HepG2 (cell line): Measurements from ENCODE around the gene LCE4A. TPM values are rescaled to one million over a fixed set of nuclear protein-coding genes. Genes with fewer than 3 reads are reported as not detected.

Source experiments
- ATAC-seq: fragments of 200-7000 bp; cut with Tn5 transposase; 3 replicates; pipeline ENCODE4 v1.9.1; 2020; ENCODE audit warnings: mild to moderate bottlenecking, moderate library complexity
- BruUV-seq: library from RNA; stranded (reverse); fragments of 400-500 nt; replicated peaks from 2 replicates; lab custom pipeline; 2021; lab: Mats Ljungman, UMichigan
- CTCF ChIA-PET: fragments of 300-600 bp; formaldehyde crosslinking; extraction: SDS; loops from one replicate; lab custom pipeline; 2021; ENCODE audit warnings: low total read pairs, inconsistent platforms, low intra/inter-chr PET ratio; lab: Yijun Ruan, JAX
- POLR2A ChIA-PET: fragments of 350-600 bp; sonication (Branson Sonifier 250); formaldehyde crosslinking; loops from one replicate; lab custom pipeline; 2020; ENCODE audit warnings: antibody characterized with exemption, inconsistent platforms; lab: Yijun Ruan, JAX
- DNase-seq: peaks from one replicate; pipeline ENCODE4 v3.0.0-alpha.2; 2015; ENCODE audit warnings: low spot score
- FAIRE-seq: peaks from 3 replicates; lab custom pipeline; 2011; peaks lifted over from hg19 to GRCh38; lab: Jason Lieb, UNC
- H2AFZ ChIP-seq: one replicate; pipeline ENCODE4 v1.6.1; 2011; ENCODE audit warnings: low read length, inconsistent platforms
- H3K27ac ChIP-seq: fragments of 300-600 bp; 3 replicates; pipeline ENCODE4 v1.8.0; 2011; ENCODE audit warnings: mixed run types, mild to moderate bottlenecking, mixed read lengths, low read length, inconsistent platforms; ENCODE audit not compliant: insufficient read depth; ENCODE audit errors: extremely low read length
- H3K27me3 ChIP-seq, 2 experiments: fragments of 200-600 bp in 1 of 2; 2 replicates in 1 of 2; 3 replicates in 1 of 2; pipeline versions ENCODE4 v1.6.0 to v1.8.0; 2011; ENCODE audit warnings: low read length in 2 of 2, mild to moderate bottlenecking in 2 of 2, moderate library complexity in 2 of 2, inconsistent platforms in 1 of 2; ENCODE audit not compliant: insufficient read depth in 2 of 2, control insufficient read depth in 1 of 2
- H3K36me3 ChIP-seq, 2 experiments: fragments of 200-600 bp in 1 of 2; replicated peaks in 1 of 2; 2 replicates in 1 of 2; 3 replicates in 1 of 2; pipeline versions ENCODE4 v1.5.1 to v1.8.0; 2011; ENCODE audit warnings: low read length in 2 of 2, inconsistent platforms in 1 of 2; ENCODE audit not compliant: insufficient read depth in 2 of 2, control insufficient read depth in 1 of 2
- H3K4me1 ChIP-seq: 2 replicates; pipeline ENCODE4 v1.5.1; 2012; ENCODE audit warnings: low read length, inconsistent platforms; ENCODE audit not compliant: insufficient read depth
- H3K4me2 ChIP-seq: 2 replicates; pipeline ENCODE4 v1.6.0; 2011; ENCODE audit warnings: low read depth, low read length, inconsistent platforms
- H3K4me3 ChIP-seq, 3 experiments: fragments of 200-600 bp in 1 of 3; sonication (generic), shearing (Covaris generic) in 1 of 3; replicated peaks in 1 of 3; 2 replicates each; pipeline ENCODE4 v1.5.1; 2011 to 2016; ENCODE audit warnings: low read length in 3 of 3, inconsistent platforms in 2 of 3, low read depth in 2 of 3, mild to moderate bottlenecking in 2 of 3, control low read depth in 1 of 3, mixed read lengths in 1 of 3; ENCODE audit not compliant: insufficient read depth in 1 of 3
- H3K79me2 ChIP-seq: one replicate; pipeline ENCODE4 v1.6.1; 2011; ENCODE audit warnings: low read length, inconsistent platforms; ENCODE audit not compliant: insufficient read depth
- H3K9ac ChIP-seq: 2 replicates; pipeline ENCODE4 v1.6.0; 2011; ENCODE audit warnings: mild to moderate bottlenecking, low read depth, low read length, inconsistent platforms; ENCODE audit not compliant: insufficient read depth
- H3K9me3 ChIP-seq: 2 replicates; pipeline ENCODE4 v1.5.1; 2012; ENCODE audit warnings: mild to moderate bottlenecking, low read length
- H4K20me1 ChIP-seq: 2 replicates; pipeline ENCODE4 v1.6.0; 2011; ENCODE audit warnings: inconsistent platforms, mild to moderate bottlenecking, low read length, moderate library complexity; ENCODE audit not compliant: insufficient read depth
- CREB1 ChIP-seq, 2 experiments: fragments of 450-650 bp in 1 of 2; IDR thresholded peaks; 2 replicates each; pipeline ENCODE4 v1.6.1; 2016 to 2017; ENCODE audit warnings: control low read depth in 1 of 2, mild to moderate bottlenecking in 1 of 2, missing compliant biosample characterization in 1 of 2, missing genetic modification characterization in 1 of 2
- EEA1 ChIP-seq: sonication (generic); formaldehyde crosslinking; IDR thresholded peaks from 2 replicates; pipeline ENCODE4 v1.5.1; 2020; ENCODE audit warnings: mild to moderate bottlenecking, missing genetic modification reagents, borderline replicate concordance
- ISL2 ChIP-seq: sonication (generic); formaldehyde crosslinking; IDR thresholded peaks from 2 replicates; pipeline ENCODE4 v1.5.0; 2020; ENCODE audit warnings: missing genetic modification reagents
- KLF15 ChIP-seq: sonication (generic); formaldehyde crosslinking; IDR thresholded peaks from 2 replicates; pipeline ENCODE4 v1.8.1; 2023; ENCODE audit warnings: borderline replicate concordance, mild to moderate bottlenecking, inconsistent platforms, missing genetic modification reagents, mixed read lengths
- MIER2 ChIP-seq: IDR thresholded peaks from 2 replicates; pipeline ENCODE4 v1.6.1; 2016; ENCODE audit warnings: missing biosample characterization, missing genetic modification reagents
- NFKB2 ChIP-seq: sonication (generic); formaldehyde crosslinking; IDR thresholded peaks from 2 replicates; pipeline ENCODE4 v1.4.0; 2020; ENCODE audit warnings: missing genetic modification reagents, borderline replicate concordance
- TMF1 ChIP-seq: sonication (generic); formaldehyde crosslinking; IDR thresholded peaks from 2 replicates; pipeline ENCODE4 v1.8.1; 2022; ENCODE audit warnings: low read depth, missing genetic modification reagents
- ZBTB38 ChIP-seq: sonication (generic); formaldehyde crosslinking; IDR thresholded peaks from 2 replicates; pipeline ENCODE4 v1.5.1; 2020; ENCODE audit warnings: mild to moderate bottlenecking, missing genetic modification reagents
- ZNF484 ChIP-seq: sonication (generic); formaldehyde crosslinking; IDR thresholded peaks from 2 replicates; pipeline ENCODE4 v1.5.1; 2020; ENCODE audit warnings: mild to moderate bottlenecking, low read depth, missing genetic modification reagents, borderline replicate concordance
- ZNF614 ChIP-seq: IDR thresholded peaks from 2 replicates; pipeline ENCODE4 v1.6.1; 2018; ENCODE audit warnings: missing biosample characterization, missing genetic modification reagents, inconsistent platforms, borderline replicate concordance
- ZNF7 ChIP-seq: IDR thresholded peaks from 2 replicates; pipeline ENCODE4 v1.6.1; 2016; ENCODE audit warnings: missing biosample characterization, missing genetic modification reagents
- ZSCAN25 ChIP-seq: sonication (generic); formaldehyde crosslinking; IDR thresholded peaks from 2 replicates; pipeline ENCODE4 v1.8.0; 2022; ENCODE audit warnings: mild to moderate bottlenecking, missing genetic modification reagents
- WGBS: methylation state at CpG from one replicate; pipeline ENCODE4 v1.1.6; 2017; ENCODE audit warnings: low lambda C conversion rate; 5-methylcytosine and 5-hydroxymethylcytosine counted together
- in situ Hi-C: cut with HindIII; loops from 2 replicates; pipeline ENCODE4 v1.10.0; 2017; ENCODE audit warnings: low pct_unique_long_range_greater_than_20kb; ENCODE audit not compliant: extremely low pct_ligation_motif_present
- intact Hi-C: fragments of 100-400 bp; cut with micrococcal nuclease; formaldehyde crosslinking; loops from one replicate; pipeline ENCODE4 v1.10.0; 2022; ENCODE audit not compliant: unreplicated experiment
- polyA plus RNA-seq, 8 experiments: library from polyadenylated mRNA; depleted of rRNA in 3 of 8; stranded (reverse) in 7 of 8; unstranded in 1 of 8; fragments of >200 nt; fragmentation: Illumina TruSeq in 4 of 8; extraction: Trizol in 4 of 8; gene quantifications; 2 replicates each; pipeline versions ENCODE4 v1.2.1 to v1.2.3, GENCODE V29; 2011 to 2016; ENCODE audit warnings: low read depth in 4 of 8, missing spikeins in 1 of 8, mixed read lengths in 1 of 8; ENCODE audit not compliant: insufficient read depth in 1 of 8
- total RNA-seq, 5 experiments: library from RNA; depleted of rRNA; stranded (reverse); fragments of >200 nt; fragmentation: Illumina TruSeq; extraction: Trizol; gene quantifications; 2 replicates each; pipeline ENCODE4 v1.2.3, GENCODE V29; 2016; ENCODE audit warnings: low read depth in 1 of 5
- TF ChIP-seq, protein P1 (sequence below): sonication (generic); formaldehyde crosslinking; IDR thresholded peaks from 2 replicates; pipeline ENCODE4 v1.4.0; 2020; ENCODE audit warnings: mild to moderate bottlenecking, missing genetic modification reagents
- TF ChIP-seq, protein P2 (sequence below): sonication (generic); formaldehyde crosslinking; IDR thresholded peaks from 2 replicates; pipeline ENCODE4 v1.5.1; 2020; ENCODE audit warnings: mild to moderate bottlenecking, missing genetic modification reagents

Gene LCE4A
- total and polyA plus RNA-seq, 2 of the 13 experiments (the other 11 are each of a cell fraction or from before 2014, with no cell fraction given) = not detected

DNA sequence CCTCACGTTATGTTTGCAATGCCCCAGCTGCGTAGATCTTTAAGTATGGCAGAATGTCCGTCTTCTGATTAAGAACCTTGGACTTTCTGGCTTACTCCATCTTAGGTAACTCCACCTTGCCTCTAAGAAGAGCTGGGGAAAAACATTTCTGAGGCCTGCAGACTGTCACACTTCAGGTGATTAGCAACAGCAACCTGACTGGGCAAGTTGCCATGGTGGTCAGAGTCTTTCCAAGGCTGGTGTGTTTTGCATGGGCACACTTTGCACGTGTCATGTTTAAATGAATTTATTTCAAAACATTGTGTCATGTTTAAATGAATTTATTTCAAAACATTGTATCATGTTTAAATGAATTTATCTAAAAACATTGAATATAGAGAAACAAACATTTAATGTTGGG is 50.7 kb downstream of the LCE4A start:
- POLR2A ChIA-PET = no interaction called here
- H3K4me3 ChIP-seq = no peak overlapping the region
- intact Hi-C loops (no loop called here), in situ Hi-C loops (no loop called here)
- no peaks in the 10 kb centered on the region for H4K20me1 ChIP-seq
- DNase-seq = no peak
- CTCF ChIA-PET = no interaction called here
- no peak for FAIRE-seq
- 0% methylated on average over 1 of the region's 4 CpGs for WGBS
- no peak overlapping the region for H3K4me2 ChIP-seq
- H3K27me3 ChIP-seq = no peaks in the 10 kb centered on the region
- H3K4me1 ChIP-seq = no peaks in the 10 kb centered on the region
- no peaks in the 10 kb centered on the region for H3K79me2 ChIP-seq
- no peak overlapping the region for H3K9ac ChIP-seq
- no TSS peak for BruUV-seq
- no peaks in the 10 kb centered on the region for H3K36me3 ChIP-seq
- ATAC-seq = no peak
- no peak overlapping the region for H2AFZ ChIP-seq
- H3K9me3 ChIP-seq = no peaks in the 10 kb centered on the region
- TF ChIP-seq ZBTB38 (CRISPR knock-in tag) (no peak), TMF1 (CRISPR knock-in tag) (no peak), ZNF614 (CRISPR knock-in tag) (no peak), ZSCAN25 (CRISPR knock-in tag) (no peak), ZNF484 (no peak), MIER2 (CRISPR knock-in tag) (no peak), EEA1 (CRISPR knock-in tag) (no peak), ZNF7 (CRISPR knock-in tag) (no peak), ISL2 (CRISPR knock-in tag) (no peak), CREB1 (IDR thresholded peaks at IDR 0.05) (no peak), CREB1 (CRISPR knock-in tag; IDR thresholded peaks at IDR 0.05) (no peak), KLF15 (CRISPR knock-in tag) (no peak), NFKB2 (CRISPR knock-in tag) (no peak)
- TF ChIP-seq, protein P1, sequence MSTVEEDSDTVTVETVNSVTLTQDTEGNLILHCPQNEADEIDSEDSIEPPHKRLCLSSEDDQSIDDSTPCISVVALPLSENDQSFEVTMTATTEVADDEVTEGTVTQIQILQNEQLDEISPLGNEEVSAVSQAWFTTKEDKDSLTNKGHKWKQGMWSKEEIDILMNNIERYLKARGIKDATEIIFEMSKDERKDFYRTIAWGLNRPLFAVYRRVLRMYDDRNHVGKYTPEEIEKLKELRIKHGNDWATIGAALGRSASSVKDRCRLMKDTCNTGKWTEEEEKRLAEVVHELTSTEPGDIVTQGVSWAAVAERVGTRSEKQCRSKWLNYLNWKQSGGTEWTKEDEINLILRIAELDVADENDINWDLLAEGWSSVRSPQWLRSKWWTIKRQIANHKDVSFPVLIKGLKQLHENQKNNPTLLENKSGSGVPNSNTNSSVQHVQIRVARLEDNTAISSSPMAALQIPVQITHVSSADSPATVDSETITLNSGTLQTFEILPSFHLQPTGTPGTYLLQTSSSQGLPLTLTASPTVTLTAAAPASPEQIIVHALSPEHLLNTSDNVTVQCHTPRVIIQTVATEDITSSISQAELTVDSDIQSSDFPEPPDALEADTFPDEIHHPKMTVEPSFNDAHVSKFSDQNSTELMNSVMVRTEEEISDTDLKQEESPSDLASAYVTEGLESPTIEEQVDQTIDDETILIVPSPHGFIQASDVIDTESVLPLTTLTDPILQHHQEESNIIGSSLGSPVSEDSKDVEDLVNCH (CRISPR knock-in tag) = no peak
- TF ChIP-seq, protein P2, sequence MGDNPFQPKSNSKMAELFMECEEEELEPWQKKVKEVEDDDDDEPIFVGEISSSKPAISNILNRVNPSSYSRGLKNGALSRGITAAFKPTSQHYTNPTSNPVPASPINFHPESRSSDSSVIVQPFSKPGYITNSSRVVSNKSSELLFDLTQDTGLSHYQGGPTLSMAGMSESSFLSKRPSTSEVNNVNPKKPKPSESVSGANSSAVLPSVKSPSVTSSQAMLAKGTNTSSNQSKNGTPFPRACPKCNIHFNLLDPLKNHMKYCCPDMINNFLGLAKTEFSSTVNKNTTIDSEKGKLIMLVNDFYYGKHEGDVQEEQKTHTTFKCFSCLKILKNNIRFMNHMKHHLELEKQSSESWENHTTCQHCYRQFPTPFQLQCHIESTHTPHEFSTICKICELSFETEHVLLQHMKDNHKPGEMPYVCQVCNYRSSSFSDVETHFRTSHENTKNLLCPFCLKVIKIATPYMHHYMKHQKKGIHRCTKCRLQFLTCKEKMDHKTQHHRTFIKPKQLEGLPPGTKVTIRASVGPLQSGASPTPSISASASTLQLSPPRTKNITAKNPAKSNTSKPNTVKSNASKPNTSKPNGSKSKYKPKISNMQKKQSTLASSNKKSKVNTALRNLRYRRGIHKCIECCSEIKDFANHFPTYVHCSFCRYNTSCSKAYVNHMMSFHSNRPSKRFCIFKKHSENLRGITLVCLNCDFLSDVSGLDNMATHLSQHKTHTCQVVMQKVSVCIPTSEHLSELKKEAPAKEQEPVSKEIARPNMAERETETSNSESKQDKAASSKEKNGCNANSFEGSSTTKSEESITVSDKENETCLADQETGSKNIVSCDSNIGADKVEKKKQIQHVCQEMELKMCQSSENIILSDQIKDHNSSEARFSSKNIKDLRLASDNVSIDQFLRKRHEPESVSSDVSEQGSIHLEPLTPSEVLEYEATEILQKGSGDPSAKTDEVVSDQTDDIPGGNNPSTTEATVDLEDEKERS (CRISPR knock-in tag) = no peak
- no peak overlapping the region for H3K27ac ChIP-seq
